Activated CD4-positive, alpha-beta T cell treated with anti-CD3 and anti-CD28 coated beads for 24 hours (primary cell): Measurements from ENCODE around the gene RFX3.

Experiments
- DNase-seq, 2 donors: peaks; one replicate each; pipeline ENCODE4 v3.0.0-alpha.2; 2020; ENCODE audit warnings: low read depth in 2 of 2

Gene RFX3

DNA sequence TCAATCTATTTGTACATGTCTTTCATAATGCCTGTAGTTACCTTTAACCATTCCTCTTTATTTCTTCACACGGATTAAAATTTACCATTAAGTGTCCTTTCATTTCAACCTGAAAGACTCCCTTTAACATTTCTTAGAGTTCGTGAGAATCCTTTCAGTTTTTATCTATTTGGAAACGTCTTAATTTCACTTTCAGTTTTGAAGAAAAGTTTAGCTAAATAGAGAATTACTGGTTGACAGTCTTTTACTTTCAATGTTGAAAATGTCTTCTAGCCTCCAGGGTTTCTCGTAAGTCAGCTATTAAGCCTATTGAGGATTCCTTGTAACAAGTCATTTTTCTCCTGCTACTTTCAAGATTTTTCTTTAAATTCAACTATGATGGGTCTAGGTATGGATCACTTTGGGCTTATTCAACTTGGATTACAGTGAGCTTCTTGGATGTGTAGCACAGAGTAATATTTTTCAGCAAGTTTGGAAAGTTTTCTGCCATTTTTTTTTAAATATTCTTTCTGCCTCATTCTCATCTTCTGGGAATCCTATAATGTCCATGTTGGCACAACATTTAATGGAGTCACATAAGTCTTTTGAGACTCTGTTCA lies 48.5 kb downstream of the RFX3 start:
- DNase-seq: no peak

DNA sequence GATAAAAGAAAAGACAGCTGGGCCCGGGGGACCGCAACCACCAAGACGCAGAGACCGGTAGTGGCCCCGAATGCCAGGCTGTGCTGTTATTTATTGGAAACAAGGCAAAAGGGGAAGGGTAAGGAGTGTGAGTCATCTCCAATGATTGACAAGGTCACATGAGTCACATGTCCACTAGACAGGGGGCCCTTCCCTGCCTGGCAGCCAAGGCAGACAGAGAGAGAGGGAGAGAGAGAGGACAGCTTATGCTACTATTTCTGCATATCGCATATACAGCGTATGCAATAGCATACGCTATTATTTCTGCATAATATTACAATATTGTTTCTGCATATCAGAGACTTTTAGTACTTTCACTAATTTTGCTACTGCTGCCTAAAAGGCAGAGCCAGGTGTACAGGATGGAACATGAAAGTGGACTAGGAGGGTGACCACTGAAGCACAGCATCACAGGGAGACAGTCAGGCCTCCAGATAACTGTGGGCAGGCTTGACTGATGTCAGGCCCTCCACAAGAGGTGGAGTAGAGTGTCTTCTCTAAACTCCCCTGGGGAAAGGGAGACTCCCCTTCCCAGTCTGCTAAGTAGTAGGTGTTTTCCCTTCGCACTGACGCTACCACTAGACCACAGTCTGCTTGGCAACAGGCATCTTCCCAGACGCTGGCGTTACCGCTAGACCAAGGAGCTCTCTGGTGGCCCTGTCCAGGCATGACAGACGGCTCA lies 50.3 kb downstream of the RFX3 start:
- DNase-seq: no peak

DNA sequence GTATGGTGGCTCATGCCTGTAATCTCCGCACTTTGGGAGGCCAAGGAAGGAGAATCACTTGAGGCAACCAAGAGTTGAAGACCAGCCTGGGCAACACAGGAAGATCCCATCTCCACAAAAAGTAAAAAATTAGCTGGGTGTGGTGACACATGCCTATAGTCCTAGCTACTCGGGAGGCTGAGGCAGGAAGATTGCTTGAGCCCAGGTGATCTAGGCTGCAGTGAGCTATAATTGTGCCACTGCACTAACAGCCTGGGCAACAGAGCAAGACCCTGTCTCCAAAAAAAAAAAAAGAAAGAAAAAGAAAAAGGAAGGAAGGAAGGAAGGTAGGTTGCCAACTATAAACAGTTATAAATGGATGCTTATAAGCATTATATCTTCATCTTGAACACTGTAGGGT lies 51.0 kb downstream of the RFX3 start:
- DNase-seq: no peak

DNA sequence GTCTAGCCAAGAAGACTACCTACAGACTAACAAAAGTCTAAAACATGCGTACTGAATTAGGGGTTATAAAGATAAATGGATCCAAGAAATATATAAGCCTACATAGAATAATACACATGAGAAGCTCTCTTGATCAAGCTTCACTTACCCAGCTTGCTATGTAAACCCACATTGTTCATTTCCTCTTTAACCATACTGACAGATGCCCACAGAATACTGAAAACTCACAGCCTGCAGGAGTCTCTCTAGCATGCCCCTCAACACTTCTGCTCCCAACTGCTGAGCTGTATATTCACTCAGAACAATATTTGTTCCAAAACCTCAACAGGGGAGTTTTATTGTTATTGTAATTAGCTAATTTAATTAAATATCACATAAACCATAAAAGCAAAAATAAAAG lies 52.4 kb downstream of the RFX3 start:
- DNase-seq: no peak

DNA sequence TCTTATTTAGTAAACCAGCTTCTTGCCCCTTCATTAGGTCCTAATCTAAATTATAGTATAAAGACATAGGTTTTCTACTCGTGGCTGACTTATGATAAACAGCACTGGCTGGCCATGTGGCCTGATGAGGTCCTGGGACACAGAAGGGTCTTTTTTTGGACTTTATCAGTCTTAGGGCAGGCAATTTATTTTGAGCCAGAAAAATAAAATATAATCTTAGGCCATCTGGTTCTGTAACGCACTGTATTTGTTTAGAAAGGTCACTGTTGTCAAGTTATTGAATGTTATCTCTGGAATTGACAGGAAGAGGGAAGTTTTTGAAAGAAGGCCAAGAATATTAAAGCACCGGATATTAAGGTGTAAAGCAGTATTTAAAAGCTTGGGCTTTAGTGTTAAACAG lies 53.9 kb downstream of the RFX3 start:
- DNase-seq: no peak

DNA sequence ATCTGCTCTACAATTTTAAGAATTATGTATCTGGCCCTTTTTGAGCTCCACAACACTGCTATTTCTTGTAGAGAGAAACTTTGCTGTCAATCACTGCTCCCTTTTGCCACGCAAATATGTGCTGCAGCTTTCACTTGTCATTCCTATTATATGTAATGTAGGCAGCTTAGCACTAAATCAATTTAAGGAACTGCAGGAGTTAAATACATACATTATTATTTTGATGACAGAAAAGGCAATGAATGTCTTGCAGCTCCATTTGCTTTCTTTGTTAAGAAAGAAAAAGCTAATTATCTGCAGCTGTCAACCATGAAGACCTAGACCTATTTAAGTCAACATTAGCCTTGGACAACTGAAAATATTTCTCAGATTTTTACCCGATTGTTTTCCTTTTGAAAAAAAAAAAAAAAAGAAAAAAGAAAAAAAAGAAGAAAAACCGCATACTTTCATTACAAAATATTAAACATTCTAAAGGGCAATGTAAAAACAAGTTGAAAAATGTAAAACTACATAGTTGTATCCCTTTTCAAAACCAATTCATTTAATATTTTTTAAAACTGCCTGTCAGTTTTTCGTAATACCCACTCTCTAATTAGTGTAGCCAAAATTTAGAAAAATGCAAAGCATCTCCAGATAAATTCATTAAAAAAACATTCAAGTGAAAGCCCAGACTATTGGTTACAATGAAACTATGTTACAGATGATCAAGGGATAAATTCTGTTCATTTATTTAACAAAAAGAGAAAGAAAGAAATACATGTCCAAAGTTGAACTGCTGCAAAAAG lies 57.2 kb downstream of the RFX3 start:
- DNase-seq: no peak

DNA sequence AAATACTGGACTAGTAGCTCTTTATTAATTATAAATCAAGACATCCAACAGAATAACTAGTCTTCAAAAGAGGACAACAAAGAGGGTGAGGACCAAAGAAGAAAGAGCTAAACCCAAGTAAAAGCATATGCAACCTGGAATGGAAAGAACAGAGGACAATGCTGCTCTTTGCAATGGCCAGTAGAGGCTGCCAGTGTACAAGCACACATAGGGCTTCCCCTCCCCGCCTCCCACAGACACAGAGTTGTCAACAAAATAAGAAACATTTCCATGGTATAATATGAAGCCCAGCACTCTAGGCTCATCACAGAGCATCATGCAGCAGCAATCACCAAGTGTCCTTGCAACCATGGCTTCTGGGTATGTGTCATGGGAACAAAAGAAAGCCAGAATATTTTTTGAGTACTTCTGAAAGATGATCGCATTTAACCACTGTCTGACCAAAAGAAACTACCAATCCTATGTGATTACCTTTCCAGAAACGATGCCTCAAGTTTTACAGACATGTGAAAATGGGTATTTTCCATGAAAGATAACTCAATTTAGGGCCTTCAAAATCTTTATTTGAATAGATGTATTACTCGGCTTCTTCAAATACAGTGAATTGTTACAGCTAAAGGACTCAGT lies 58.1 kb downstream of the RFX3 start:
- peak; percentile 22 to 37 for DNase-seq

DNA sequence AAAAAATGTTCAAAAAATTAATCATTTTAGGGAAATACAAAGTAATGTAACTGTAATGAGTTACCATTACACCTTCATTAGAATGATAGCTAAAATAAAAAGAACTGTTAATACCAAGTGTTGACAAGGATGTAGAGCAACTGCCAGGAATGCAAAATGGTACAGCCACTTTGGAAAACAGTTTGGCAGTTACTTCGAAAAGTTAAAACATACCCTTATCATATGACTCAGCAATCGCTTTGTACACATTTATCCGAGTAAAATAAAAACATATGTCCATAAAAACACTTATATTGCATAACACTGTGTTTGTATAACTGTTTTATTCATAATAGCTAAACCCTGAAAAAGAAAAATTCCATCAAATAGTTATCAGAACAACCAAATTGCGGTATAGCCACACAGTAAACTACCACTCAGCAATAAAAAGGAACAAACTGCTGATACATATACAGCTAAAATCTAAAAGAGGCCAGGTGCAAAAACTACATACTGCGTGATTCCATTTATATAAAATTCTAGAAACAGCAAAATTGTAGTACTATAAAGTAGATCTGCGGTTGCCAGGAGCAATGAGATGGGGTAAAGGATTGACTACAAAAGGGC lies 61.7 kb downstream of the RFX3 start:
- DNase-seq: no peak

DNA sequence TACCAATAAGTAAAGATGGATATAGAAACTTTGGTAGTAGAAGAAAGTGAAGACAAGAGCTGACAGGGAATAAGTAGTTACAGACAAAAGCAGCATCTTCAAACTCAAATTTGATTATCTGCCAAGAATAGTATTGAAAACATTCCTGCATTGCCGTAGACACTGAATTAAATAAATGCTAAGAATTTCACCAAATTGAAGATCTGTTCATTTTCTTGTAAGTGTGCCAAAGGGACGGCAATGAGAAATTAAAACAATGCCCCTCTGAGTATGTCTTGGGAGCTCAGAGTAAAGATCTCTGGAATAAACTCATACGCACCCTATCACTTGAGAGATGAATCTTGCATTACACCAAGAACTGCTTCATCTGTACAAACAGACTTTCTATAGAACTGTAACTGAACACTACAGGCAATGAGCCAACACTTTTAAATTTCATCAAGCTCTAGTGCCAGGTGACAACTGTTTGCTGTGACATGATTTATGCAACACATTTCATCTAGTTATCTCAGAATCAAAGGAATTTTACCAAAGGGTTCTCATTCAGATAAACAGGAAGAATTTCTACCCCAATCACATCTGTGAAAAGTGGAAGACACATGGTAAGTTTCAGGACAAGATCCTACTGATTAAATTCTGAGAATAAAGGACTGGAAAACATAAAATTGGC lies 66.9 kb downstream of the RFX3 start:
- no peak for DNase-seq

DNA sequence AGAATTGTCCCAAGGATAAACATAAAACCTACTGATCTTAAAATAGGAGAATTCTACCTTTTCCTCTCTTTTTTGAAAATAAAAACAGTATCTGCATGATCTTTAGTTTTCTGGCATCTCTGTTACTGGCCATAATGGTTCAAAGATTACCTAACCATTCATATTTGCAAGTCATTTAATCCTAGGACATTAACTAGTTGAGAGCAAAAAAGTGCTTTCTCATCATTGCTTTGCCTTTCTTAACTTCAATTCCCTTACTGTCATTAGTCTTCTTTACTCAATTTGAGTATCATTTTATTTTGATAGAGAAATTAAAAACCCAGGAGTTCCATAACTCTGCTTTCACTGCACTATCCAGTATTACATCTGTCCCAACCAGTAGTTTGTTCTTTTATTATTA lies 68.6 kb downstream of the RFX3 start:
- DNase-seq: no peak

DNA sequence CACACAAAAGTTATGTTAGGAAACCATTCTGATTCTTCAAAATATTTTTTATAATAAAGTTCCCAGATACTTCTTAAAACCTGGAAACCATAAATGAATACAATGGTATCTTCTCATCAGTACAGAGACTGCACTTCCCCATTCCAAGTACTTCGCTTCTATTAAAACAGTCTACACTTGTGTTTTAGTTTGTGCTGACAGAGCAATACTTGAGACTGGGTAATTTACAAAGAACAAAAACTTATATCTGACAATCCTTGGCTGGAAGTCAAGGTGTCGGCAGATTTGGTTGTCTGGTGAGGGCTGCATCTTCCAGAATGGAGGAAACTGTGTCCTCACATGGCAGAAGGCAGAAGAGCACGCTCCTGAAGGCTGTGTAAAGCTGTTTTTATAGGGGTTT lies 70.1 kb downstream of the RFX3 start:
- no peak for DNase-seq

DNA sequence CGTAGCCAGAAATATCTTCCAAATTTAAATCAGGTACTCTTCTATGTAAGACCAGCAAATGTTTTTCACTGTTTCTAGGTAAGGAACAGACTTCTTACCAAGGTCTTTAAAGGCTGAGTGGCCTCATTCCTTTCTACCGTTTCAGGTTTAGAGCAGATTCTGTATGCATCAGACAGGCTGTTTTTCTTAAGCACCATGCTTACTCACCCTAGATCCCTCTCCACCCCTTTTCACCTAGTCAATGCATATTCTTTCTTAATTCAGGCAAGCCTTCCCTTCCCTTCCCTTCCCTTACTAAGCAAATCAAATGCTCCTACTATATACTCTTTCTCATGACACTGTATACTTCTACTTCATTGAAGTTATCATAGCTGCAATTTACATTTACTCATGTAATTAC lies 70.7 kb downstream of the RFX3 start:
- no peak for DNase-seq

DNA sequence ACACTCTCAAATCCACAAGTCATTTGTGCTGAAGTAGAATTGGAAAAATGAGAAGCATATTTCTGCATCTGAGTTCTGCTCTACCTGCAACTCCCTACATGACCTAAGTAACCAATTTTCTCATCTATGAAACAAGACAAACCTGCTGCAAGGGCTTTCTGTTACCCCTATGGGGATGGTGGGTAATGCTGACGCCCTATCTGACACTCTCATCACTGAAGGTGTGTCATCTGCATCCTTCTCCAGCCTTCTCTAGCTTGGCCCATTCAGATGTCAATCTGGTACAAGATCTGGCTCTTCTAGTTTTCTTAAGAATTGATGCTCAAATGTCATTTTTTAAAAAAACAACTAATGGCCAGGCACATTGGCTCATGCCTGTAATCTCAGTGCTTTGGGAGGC lies 73.8 kb downstream of the RFX3 start:
- DNase-seq: no peak

DNA sequence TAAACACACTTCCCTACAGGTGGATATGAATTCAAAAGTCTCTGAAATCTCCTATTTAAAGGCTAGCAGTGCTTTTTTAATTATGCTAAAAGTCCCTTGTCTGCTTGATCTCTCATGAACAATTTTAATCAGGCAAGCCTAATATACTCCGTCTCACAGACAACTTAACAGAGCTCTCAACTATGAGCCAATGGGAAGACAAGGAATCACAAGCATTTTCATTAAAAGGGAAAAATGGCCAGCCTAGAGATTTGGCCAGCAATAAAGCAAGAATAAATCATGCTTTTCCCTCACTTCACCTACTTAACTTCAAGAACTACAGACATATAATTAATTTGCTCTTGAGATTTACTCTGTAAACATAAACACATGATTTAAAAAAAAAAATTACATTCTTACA lies 78.0 kb downstream of the RFX3 start:
- DNase-seq: no peak

DNA sequence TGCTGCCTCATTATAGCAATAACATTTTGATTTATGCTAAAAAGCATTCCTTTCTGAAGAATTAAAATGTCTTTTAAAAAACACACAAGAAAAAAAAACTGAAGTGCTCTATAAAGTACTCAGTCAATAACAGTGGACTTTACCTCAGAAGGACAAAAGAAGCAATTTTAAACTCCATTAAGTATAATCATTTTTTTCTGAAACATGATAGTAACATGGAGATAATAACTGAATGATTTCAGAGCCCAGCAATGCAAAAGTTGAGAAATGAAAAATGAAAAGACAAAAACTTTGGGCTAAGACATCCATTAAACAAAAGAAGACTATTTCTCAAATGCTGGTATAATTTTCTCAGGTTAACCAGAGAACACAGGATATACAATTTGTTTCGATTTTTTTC lies 78.7 kb downstream of the RFX3 start:
- DNase-seq: no peak

DNA sequence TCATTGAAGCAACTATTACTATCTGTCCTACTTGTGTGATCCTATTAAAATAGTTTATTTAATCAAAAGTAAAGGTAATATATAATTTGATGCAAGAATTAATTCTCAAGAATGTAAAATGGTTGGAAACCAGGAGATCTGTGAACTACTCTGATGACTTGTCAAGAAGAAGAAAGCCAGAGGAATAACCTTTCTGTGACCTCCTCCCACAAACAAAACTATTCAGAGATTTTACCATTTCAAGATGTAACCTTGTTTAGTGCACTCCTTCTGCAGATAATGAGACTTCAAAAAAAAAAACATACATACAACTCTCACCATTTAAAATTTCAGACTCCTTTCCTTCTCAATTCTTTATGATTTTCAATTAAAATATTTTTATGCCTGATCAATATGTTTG lies 79.5 kb downstream of the RFX3 start:
- DNase-seq: no peak

DNA sequence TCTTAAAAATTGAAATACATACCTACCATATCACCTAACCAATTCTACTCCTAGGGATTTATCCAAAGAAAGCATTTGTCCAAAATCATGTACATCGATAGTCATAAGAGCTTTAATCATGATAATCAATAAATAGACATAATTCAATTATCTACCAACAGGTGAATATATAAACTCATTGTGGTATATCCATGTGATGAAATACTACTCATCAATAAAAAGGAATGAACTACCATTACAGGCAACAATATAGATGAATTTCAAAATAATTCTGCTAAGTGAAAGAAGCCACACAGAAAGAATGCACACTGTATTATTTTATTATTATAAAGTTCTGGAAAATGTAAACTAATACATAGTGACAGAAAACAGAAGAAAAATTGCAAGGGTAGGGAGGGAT lies 81.8 kb downstream of the RFX3 start:
- no peak for DNase-seq

DNA sequence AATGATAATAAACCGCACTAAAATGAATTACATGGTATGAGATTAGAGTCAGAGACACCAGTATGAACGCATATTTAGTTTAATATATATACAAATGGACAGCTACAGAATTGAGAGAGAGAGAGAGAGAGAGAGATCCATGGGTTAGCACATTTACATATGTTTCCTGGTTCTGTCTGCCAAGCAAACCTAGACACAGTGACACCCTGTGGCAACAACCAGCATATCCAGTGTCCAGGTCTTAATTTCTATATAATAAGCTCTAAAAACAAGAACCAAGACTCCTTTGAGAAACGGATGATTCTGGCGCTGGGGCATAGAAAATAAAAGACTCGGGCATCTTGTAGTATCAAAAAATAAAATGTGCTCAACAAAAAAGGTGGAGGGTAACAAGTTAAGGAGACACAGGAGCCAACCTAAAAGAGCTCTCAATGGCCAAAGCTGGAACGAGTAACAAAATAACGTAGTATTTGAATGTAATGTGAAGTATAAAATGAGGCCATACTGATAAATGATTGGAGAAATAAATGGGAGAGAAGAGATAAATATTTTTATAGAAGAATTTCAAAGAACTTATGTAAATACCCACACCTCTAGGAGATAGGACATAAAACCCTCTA lies 84.5 kb downstream of the RFX3 start:
- DNase-seq: peak; percentile 11 to 16

DNA sequence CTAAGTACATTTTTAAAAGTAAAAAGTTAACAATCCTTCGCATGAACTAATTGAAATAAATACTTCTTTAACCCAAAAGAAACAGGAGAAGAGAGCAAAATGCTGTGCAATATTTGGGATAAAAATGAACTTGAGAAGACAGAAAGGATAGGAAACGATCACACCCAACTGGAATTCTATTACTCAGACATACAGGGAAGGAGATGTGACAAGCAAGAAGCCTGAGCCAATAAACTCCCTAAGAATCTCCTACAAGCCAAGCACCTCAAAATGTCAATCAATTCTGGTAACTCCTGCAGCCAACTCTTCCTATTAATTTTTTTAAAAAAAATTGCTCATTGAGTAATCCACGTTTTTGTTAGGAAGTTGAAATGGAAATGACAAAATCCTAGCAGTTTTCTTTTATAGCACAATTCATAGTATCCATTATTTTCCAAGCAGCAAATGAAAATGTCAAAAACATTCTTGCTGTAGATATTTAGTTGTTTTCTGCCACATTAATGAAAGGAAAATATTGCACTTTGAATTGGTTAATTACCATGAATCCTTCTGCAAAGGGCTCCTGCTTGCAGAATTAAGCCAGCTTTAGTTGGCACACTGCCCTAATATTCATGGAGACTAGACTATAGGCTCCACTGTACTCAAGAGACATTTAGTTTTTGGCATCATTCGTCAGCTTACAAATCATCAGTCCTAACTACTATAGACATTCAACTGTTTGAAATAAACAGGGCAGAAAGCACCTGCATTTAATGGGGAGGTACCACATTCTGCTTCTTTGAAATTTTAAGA lies 89.0 kb downstream of the RFX3 start:
- no peak for DNase-seq

DNA sequence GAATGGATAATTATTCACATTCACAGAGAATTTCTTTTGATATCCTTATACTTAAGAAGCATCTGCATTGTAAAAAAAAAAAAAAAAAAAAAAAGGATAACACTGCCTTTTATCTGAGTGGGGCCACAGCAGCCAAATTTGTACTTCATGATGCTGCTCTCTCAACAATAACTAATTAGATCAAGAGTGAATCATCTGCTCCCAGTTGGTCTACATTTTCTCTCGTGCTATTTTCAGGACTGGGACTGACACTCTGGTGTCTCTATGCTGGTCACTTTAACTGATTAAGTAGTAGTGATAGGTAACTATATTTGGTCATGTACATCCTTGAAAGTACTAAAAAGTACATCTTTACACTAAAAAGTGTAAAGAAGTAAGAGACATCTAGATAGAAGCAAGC lies 90.1 kb downstream of the RFX3 start:
- no peak for DNase-seq
